HG02840 (cell line): ENCODE data around the gene GRIK3.
"Not testable (repeated sequence)": the region's sequence is repeated elsewhere in the genome, so short reads cannot be mapped to it uniquely, and the experiment has no call there.

ENCODE experiments used
- ATAC-seq: cut with Tn5 transposase; IDR thresholded peaks from one replicate; pipeline ENCODE4 v1.9.1; 2021; ENCODE audit warnings: mild to moderate bottlenecking, moderate library complexity, moderate number of reproducible peaks; ENCODE audit not compliant: unreplicated experiment, low FRiP score

The GRIK3 gene

GRCh38 chr1:36776948-36777831, 257.1 kb downstream of the GRIK3 start:
- no peak for ATAC-seq

- ATAC-seq: no peak
Measured at GRCh38 chr1:36776256-36776655, 258.1 kb downstream of the GRIK3 start.

DNA sequence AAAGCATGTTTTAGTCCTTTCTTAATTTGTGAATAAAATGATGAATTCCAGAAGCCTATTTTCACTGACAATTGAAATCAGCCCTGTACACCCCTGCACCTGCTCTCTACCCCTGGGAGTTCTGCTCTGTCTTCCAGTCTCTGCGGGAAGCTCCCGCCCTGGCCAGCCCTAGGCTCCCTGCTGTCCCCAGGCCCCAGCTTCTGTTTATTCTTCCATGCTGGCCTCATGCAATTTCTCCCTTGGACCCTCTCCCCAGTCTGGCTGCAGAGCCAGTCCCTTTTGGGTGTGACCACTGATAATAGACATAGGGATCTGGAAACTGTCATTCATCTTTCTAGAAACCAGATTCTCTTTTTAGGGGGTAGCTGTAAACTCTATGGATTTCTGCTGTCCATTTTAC, 258.6 kb downstream of the GRIK3 start:
- ATAC-seq: no peak

GRCh38 chr1:36773827-36774541, 260.3 kb downstream of the GRIK3 start:
- no peak for ATAC-seq

- ATAC-seq: no peak
Measured at GRCh38 chr1:36772647-36773495, 261.4 kb downstream of the GRIK3 start.

GRCh38 chr1:36771660-36772284, 262.5 kb downstream of the GRIK3 start:
- ATAC-seq: no peak

DNA sequence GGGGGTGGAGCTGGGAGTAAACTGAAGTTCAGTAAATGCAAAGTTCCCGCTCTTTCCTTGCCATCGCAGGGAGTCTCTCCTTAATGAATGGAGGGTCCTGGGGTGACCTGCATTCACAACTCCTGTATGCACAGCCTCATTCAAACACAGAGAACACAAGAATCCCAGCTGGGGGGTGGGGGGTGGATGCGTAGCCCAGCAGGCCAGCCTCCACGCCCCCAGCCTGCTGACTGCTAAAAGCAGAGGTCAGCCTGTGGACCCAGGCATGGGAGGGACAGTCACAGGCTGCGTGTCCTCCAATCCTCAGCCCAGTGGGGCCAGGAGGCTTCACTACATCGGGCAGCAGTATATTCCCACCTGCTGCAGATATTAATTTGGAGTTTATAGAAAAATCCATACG, 263.1 kb downstream of the GRIK3 start:
- no peak for ATAC-seq

DNA sequence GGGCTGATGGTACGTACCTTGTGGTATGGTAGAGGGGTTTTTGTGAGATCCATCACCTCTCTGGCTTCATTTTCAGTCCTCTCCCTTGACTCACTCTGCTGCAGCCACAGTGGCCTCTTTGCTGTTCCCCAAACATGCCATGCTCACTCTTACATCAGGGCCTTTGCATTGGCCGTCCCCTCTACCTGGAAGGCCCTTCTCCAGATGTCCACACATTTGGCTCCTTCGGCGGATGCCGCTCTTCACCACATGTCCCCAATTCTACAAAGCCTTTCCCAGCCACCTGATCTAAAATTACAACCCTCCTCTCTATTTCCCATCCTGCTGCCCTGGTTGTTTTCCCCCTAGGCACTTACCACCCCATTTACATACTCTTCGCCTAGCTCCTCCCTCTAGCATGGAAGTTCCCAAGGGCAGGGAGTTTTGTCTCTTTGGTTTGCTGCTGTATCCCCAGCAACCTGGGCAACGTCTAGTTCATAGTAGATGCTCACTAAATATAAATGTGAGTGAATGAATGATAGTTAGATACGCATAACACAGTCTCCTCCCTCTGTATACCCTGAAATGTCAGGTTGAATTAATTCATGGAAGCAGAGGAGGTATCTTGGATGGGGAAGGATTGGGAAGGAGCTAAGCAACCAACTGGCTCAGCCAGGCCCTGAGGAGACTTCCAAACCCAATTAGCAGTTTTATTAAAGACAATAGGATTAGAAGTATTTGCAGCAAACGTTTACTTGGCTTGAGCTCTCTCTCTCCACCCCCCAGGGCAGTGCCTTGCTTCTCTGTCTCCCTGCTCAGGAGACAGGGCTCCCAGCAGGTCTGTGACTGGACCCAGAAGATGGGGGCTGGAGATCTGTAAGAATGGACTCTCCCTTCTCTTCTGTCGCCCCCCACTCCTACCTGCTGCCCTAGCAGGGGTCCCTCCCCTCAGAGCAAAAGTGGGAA, 264.2 kb downstream of the GRIK3 start:
- no peak for ATAC-seq

DNA sequence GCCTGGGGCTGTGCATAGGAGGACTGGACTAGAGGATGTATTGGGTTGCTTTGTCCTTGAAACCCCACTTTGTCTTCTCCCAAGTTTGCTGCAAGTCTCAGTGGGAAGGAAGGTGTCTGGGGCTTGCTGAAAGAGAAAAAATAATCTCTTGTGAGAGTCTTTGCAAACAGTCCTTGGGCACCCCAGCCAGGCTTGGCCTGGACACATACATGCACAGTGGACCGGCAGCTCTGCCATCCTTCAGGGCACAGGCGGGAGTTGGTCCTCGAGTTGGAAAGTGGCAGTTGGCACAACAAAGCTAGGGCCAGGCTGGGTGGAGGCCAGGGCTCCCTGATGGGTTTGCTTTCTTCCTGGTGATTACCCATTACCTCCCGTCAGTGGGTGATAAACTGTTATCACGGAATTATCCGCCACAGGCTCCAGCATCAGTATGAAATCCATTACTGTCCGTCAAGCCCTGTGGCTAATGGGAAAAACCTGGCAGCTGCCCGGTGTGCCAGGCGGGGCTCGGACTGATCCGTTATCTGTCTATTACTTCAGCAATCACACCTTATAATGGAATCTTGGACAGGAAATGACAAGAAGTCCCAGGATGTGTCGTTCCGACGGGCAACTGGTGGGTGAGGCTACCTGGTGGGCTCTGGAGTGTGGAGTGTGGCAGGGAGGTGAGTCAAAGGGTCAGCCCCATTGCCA, 265.7 kb downstream of the GRIK3 start:
- ATAC-seq: no peak

DNA sequence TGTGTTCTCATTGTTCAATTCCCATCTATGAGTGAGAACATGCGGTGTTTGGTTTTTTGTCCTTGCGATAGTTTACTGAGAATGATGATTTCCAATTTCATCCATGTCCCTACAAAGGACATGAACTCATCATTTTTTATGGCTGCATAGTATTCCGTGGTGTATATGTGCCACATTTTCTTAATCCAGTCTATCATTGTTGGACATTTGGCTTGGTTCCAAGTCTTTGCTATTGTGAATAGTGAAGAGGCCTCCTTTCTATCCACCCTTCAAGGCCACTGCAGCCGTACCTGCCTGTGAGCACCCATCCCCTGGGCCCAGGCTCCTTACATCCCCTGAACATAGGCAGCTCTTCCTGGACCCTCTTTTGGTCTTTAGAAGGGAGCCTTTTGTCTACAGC, 266.9 kb downstream of the GRIK3 start:
- not testable (repeated sequence) for ATAC-seq

GRCh38 chr1:36766481-36766880, 267.8 kb downstream of the GRIK3 start:
- no peak for ATAC-seq

- no peak for ATAC-seq
Measured at GRCh38 chr1:36765785-36766300, 268.5 kb downstream of the GRIK3 start.

DNA sequence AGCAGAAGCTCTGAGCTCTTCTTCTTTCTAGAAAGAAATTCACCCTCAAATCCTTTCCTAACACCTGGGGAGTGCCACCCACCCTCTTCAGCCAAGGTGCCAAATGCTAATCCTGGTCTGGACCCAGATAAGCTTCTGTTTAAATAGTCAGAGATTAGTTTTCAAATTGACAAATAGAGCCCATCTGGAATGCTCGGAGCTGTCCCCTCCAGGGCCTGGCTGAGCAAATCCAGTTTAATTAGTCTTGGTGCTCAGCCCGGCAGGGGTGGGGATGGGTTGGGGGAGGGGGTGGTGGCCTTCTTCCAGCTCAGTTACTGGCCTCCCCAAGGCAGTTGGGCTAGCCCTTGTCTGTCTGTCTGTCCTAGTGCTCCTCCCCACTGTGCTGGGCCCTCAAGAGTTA, 269.5 kb downstream of the GRIK3 start:
- ATAC-seq: no peak

DNA sequence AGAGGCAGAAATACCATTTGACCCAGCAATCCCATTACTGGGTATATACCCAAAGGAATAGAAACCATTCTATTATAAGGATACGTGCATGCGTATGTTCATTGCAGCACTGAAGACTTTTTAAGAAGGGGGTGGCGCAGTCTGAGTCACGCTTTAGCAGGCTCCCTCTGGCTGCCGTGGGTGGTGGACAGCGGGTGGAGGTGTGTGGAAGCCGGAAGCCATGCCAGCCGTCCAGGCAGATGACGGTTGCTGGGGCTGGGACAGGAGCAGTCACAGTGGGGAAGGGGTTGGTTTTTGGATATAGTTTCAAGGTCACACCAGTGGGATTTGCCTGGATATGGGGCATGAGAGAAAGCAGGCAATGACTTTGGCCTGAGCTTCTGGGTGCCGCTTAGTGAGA, 270.5 kb downstream of the GRIK3 start:
- no peak for ATAC-seq

DNA sequence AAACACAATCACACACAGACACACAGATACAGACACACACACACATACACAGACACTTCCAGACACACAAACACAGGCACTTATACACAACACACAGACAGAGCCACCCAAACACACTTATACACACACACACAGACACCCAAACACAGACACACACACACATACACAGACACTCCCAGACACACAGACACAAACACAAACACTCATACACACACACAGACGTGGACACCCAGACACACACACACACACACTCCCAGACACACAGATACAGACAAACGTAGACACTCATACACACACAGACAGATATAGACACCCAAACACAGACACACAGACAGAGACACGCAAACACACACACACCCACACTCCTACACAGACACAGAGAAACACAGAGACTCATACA, 272.1 kb downstream of the GRIK3 start:
- ATAC-seq: no peak

GRCh38 chr1:36761113-36761512, 273.2 kb downstream of the GRIK3 start:
- no peak for ATAC-seq

DNA sequence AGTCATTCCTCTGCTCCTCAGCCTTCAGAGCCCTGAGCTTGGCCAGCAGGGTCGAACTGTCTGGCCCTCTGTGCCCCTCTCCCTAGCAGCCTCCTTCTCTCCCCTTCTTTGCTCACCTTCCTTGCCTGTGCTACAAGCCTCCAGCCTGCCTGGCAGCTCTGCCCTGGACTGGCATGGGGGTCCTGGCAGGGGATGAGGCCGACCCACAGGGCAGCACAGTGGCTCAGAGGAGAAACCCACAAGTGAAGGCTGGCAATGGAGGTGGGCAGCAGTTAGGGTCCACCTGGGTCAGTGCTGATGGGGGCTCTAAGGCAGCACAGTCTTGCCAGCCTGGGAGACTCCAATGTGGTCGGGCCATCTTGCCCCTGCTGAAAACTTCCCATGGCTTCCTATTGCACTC, 274.2 kb downstream of the GRIK3 start:
- ATAC-seq: no peak

DNA sequence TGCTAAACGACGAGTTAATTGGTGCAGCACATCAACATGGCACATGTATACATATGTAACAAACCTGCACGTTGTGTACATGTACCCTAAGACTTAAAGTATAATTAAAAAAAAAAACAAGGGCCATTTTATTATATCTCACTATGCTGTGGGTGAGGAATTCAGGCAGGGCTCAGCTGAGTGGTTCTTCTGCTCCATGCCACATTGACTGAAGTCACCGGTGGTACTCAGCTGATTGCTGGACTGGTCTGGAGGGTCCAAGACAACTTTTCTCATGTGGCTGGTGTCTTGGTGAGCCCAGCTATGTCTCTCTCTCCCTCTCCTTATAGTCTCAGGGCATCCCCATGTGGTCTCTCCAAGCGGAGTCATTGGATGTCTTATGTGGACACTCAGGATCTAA, 275.0 kb downstream of the GRIK3 start:
- ATAC-seq: no peak
